ENCODE results near the gene ZNF594.

DNA sequence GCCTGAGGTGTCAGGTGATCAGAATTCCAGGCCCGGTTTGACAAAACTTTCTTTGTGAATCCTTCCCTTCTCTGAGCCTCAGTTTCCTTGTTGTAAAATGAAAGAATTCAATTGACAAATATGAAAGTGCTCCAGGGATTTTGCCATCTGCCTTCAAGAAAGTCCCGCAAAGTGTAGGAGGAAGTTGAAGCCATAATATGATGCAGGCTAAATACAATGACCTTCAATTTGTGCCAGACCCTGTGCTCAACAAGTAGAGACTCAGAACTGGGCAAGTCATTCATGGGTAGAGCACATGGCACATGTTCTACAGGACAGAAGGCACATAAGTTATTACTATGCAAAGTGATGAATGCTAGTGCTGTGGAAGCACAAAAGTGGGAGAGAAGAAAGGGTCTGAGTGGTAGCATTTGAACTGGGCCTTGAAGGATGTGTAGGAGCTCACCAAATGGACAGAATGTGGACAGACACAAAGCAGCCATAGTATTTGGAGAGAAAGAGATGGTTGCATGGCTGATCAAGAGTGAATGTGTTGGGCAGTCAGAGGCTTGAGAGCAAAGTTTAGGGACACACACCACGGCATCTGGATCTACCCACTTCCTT, 45.4 kb upstream of the ZNF594 start:
- no peak for TF ChIP-seq TBP (IDR thresholded peaks at IDR 0.05; ENCODE audit: low read depth, low read length)
- no peak for TF ChIP-seq POLR2AphosphoS5 (IDR thresholded peaks at IDR 0.05; ENCODE audit: low read depth, low read length)
- TF ChIP-seq MAFK (IDR thresholded peaks at IDR 0.05; ENCODE audit: low read depth, low read length), result no peak
- TF ChIP-seq SP1 (IDR thresholded peaks at IDR 0.05; ENCODE audit: low read depth, low read length), result no peak
- no peak for TF ChIP-seq JUND (IDR thresholded peaks at IDR 0.05; ENCODE audit: low read length)
- no peak for TF ChIP-seq EZH2 (IDR thresholded peaks at IDR 0.05; ENCODE audit: low read depth, low read length, severe bottlenecking)
- no peak for TF ChIP-seq BACH1 (IDR thresholded peaks at IDR 0.05; ENCODE audit: low read length)
- TF ChIP-seq, protein P1, sequence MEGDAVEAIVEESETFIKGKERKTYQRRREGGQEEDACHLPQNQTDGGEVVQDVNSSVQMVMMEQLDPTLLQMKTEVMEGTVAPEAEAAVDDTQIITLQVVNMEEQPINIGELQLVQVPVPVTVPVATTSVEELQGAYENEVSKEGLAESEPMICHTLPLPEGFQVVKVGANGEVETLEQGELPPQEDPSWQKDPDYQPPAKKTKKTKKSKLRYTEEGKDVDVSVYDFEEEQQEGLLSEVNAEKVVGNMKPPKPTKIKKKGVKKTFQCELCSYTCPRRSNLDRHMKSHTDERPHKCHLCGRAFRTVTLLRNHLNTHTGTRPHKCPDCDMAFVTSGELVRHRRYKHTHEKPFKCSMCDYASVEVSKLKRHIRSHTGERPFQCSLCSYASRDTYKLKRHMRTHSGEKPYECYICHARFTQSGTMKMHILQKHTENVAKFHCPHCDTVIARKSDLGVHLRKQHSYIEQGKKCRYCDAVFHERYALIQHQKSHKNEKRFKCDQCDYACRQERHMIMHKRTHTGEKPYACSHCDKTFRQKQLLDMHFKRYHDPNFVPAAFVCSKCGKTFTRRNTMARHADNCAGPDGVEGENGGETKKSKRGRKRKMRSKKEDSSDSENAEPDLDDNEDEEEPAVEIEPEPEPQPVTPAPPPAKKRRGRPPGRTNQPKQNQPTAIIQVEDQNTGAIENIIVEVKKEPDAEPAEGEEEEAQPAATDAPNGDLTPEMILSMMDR (IDR thresholded peaks at IDR 0.05; ENCODE audit: control extremely low read depth in 1 of 3, insufficient read depth in 1 of 3, low read depth in 1 of 3, low read length in 3 of 3), result no peak
- TF ChIP-seq TAF7 (optimal IDR thresholded peaks at IDR 0.05; ENCODE audit: borderline replicate concordance, low read depth, low read length), result no peak
- TF ChIP-seq PHF8 (conservative IDR thresholded peaks at IDR 0.05; ENCODE audit: low read depth, low read length), result no peak
- no peak for TF ChIP-seq CBX5 (IDR thresholded peaks at IDR 0.05; ENCODE audit: low read depth, low read length)
- no peak for TF ChIP-seq ZNF274 (IDR thresholded peaks at IDR 0.05; ENCODE audit: borderline replicate concordance, extremely low read depth, low read length)
- no peak for TF ChIP-seq POLR2A (IDR thresholded peaks at IDR 0.05; ENCODE audit: control extremely low read depth in 1 of 2, low read depth in 2 of 2, low read length in 2 of 2)

Data from H1 (cell line).